Stimulated activated naive CD4-positive, alpha-beta T cell (primary cell): ENCODE results near the gene TFCP2L1.
A peak's percentile ranks its signal among the peaks of the same experiment; 100 is the strongest.
"Not testable (repeated sequence)": the region's sequence is repeated elsewhere in the genome, so short reads cannot be mapped to it uniquely, and the experiment has no call there.

Experiments used
- DNase-seq, 6 experiments: peaks; one replicate each; lab custom pipeline; 2025; lab: John Stamatoyannopoulos, UW

The TFCP2L1 gene

GRCh38 chr2:121284463-121285449, at the start of gene TFCP2L1:
TSS of gene TFCP2L1 (minus strand) at chr2:121285202. CDS start at chr2:121285109, 93 bp downstream.
- DNase-seq, result peak in 1 of 6 experiments; percentile 2

DNA sequence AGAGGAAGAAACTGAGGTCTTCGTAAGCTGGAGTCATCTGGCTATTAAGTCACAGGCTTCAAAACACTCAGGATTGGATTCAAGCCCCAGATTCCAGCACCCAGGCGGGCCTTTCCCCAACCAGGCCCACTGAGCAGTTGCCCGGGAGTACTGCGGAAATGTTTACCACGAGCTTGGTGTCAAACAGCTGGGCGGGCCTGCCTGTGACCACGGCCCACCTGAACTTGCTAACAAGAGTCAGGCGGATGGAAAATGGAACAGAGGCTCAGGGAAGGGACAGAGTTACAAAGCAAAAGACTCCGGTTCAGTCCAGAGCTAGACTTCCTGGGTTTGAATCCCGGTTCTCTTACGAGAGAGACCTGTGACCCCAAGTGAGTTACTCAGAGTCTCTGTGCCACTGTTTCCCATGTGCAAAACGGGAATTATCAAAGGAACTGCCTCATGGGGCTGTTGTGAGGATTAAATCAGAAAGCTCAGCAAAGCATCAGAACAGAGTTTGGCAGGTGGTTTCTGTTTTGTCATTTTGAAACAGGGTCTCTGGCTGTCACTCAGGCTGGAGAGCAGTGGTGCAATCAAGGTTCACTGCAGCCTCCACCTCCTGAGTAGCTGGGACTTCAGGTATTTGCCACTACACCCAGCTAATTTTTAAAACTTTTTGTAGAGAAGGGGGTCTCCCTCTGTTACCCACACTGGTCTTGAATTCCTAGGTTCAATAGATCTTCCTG, 49.0 kb upstream of the TFCP2L1 start:
- DNase-seq, result no peak

DNA sequence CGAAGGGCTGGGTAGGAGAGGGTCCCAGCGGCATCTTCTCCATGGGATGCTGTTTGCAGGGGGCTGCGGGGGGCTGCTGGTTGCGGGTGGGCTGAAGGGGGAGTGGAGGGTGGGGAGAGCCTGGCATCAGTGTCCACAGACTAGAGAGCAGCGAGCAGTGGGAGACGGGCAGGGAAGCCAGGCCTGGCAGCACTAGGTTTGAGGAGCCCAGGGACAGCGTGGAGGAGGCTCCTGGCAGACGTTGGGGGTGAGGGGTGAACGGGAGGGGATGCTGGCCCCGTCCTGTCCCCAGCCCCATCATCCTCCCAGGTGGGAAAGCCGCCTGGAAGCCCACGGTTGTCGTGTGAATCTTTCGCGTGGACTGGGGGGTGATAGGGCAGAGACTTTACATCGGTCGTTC, 48.2 kb upstream of the TFCP2L1 start:
- no peak for DNase-seq

DNA sequence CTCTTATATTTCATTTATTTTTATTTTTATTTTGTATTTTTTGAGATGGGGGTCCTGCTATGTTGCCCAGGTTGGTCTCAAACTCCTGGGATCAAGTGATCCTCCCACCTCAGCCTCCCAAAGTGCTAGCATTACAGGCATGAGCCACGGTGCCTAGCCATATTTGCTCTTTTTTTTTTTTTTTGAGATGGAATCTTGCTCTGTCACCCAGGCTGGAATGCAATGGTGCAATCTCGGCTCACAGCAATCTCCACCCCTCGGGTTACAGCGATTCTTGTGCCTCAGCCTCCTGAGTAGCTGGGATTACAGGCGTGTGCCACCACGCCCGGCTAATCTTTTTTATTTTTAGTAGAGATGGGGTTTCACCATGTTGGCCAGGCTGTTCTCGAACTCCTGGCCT, 46.3 kb upstream of the TFCP2L1 start:
- not testable (repeated sequence) for DNase-seq

DNA sequence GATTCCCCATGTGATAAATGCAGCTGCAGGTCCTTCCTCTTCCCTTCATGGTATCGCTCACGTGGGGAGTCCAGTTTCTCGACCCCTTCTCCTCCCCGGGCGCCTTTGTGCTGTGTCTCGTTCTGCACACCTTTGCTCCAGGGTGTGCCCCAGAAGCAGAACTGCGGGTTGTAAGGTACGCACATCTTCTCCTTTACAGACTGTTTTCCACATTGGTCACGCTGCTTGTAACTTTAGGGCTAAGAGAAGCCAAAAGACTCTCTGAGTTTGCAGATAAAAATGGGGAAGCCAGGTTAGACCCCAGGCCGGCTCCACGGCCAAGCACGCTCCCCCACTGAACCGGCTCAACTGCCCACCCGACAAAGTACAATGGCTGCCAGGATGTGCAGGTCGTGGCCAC, 45.9 kb upstream of the TFCP2L1 start:
- DNase-seq, result no peak

DNA sequence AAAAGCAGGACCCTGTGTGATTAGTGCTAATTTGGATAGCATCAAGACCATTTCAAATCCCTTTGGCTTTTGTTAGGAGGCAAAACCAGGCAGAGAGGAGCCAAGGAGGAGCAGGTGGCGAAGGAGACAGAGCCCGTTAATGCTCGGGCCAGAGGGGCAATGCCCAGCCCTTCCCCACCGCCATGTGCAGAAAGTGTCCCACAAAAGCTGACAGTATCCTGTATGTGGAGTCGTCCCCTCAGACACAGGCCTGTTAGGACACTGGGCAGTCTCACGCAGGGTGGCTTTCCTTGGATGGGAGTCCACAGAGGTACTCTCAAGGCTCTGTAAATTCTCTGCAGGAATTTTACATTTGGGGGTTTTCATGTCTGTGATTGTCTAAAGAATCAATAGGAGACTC, 44.8 kb upstream of the TFCP2L1 start:
- DNase-seq, result no peak

- no peak for DNase-seq
Measured at GRCh38 chr2:121326628-121327027, 41.6 kb upstream of the TFCP2L1 start.

DNA sequence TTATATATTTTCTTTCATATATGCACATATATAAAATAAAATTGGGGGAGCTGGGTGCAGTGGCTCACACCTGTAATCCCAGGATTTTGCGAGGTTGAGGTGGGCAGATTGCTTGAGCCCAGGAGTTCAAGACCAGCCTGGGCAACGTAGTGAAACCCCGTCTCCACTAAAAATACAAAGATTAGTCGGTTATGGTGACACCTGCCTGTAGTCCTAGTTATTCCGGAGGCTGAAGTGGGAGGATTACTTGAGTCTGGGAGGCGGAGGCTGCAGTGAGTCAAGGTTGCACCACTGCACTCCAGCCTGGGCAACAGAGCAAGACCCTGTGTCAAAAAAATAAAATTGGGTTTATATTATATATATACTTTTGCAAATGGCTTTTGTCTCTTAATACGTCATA, 39.6 kb upstream of the TFCP2L1 start:
- no peak for DNase-seq

- no peak for DNase-seq
Measured at GRCh38 chr2:121321476-121321875, 36.5 kb upstream of the TFCP2L1 start.

GRCh38 chr2:121319941-121320340, 34.9 kb upstream of the TFCP2L1 start:
- no peak for DNase-seq

GRCh38 chr2:121316986-121317385, 32.0 kb upstream of the TFCP2L1 start:
- DNase-seq, result no peak

- DNase-seq, result not testable (repeated sequence)
Measured at GRCh38 chr2:121313701-121314100, 28.7 kb upstream of the TFCP2L1 start.

- DNase-seq, result no peak
Measured at GRCh38 chr2:121309801-121310200, 24.8 kb upstream of the TFCP2L1 start.

GRCh38 chr2:121309323-121309722, 24.3 kb upstream of the TFCP2L1 start:
- no peak for DNase-seq

- DNase-seq, result no peak
Measured at GRCh38 chr2:121307048-121307447, 22.0 kb upstream of the TFCP2L1 start.

DNA sequence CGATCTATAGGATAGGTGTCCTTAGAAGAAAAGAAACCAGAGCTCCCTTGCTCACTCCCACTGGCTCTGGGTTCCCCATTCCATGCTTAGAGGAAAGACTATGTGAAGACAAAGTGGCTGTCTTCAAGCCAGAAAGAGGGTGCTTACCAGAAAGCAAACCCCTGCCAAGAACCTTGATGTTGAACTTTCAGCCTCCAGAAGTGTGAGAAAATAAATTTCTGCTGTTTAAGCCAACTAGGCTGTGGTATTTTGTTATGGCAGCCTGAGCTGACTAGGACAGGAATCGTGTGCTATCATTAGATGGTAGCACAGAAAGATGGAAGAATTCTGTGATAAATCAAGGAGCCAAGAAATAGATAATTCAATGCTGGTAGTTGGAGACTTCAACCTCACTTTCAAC, 19.9 kb upstream of the TFCP2L1 start:
- DNase-seq, result no peak

- no peak for DNase-seq
Measured at GRCh38 chr2:121303531-121304263, 18.7 kb upstream of the TFCP2L1 start.

- DNase-seq, result not testable (repeated sequence)
Measured at GRCh38 chr2:121301190-121301589, 16.2 kb upstream of the TFCP2L1 start.

DNA sequence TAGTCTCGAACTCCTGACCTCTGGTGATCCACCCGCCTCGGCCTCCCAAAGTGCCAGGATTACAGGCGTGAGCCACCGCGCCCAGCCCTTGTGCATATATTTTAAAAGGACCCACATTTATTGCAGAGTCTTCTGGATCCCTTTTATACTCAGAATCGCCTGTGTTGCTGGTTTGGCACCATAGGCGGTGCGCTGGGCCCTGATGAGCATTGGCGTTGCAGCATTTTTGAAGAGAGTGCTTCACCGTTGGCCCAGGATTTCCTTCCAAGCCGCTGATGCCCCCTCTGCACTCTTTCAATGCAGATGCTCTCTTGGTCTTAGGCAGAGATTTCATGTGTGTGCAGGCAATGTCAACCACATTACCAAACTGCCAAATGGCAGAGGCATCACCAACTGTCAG, 13.5 kb upstream of the TFCP2L1 start:
- DNase-seq, result no peak

DNA sequence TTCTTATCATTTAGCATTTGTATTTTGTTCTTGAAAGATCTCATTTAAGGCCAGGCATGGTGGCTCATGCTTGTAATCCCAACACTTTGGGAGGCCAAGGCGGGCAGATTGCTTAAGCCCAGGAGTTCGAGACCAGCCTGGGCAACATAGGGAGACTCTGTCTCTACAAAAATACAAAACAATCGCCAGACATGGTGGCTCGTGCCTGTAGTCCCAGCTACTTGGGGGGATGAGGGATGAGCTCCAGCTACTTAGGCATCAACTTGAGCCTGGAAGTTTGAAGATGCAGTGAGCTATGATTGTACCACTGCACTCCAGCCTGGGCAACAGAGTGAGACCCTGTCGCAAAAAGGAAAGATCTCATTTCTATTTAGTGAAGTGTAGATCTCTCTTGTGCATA, 12.9 kb upstream of the TFCP2L1 start:
- DNase-seq, result not testable (repeated sequence)

- no peak for DNase-seq
Measured at GRCh38 chr2:121297217-121297830, 12.3 kb upstream of the TFCP2L1 start.
